HCT116 (cell line): ENCODE data around the gene SLC51A. TPM values are rescaled to one million over a fixed set of nuclear protein-coding genes. Genes with fewer than 3 reads are reported as not detected.

Source experiments
- ATAC-seq: fragments of 200-7000 bp; cut with Tn5 transposase; 2 replicates; pipeline ENCODE4 v1.9.1; 2020; ENCODE audit warnings: mild to moderate bottlenecking, moderate library complexity
- BruUV-seq: library from RNA; stranded (reverse); fragments of 400-500 nt; replicated peaks from 2 replicates; lab custom pipeline; 2021; lab: Mats Ljungman, UMichigan
- CTCF ChIA-PET: fragments of 300-600 bp; sonication (Branson Sonifier 250); formaldehyde crosslinking; loops from one replicate; lab custom pipeline; 2021; ENCODE audit warnings: antibody characterized with exemption; lab: Charles Lee
- POLR2A ChIA-PET: fragments of 300-600, 350-600 bp; sonication (Branson Sonifier 250); formaldehyde crosslinking; loops from one replicate; lab custom pipeline; 2021; ENCODE audit warnings: antibody characterized with exemption; lab: Charles Lee
- RAD21 ChIA-PET, 2 experiments: fragments of 300-600 bp; sonication (Branson Sonifier 250); formaldehyde crosslinking; loops; one replicate each; lab custom pipeline; 2023; ENCODE audit warnings: low total read pairs in 2 of 2; ENCODE audit not compliant: uncharacterized antibody in 2 of 2, unreplicated experiment in 2 of 2, low non-redundant PET in 1 of 2; lab: Charles Lee
- DNase-seq: peaks from one replicate; pipeline ENCODE4 v3.0.0-alpha.2; 2010; ENCODE audit warnings: low read depth, low spot score
- H2AFZ ChIP-seq: fragments of 200-600 bp; shearing (Covaris generic), sonication (generic); 2 replicates; pipeline ENCODE4 v1.6.1; 2017; ENCODE audit warnings: low read depth, mixed run types, mixed read lengths, antibody characterized with exemption, low read length; ENCODE audit not compliant: poor library complexity, severe bottlenecking
- H3K27ac ChIP-seq: 2 replicates; pipeline ENCODE4 v1.5.1; 2012; ENCODE audit warnings: low read depth, low read length
- H3K27me3 ChIP-seq: fragments of 200-600 bp; sonication (generic); 2 replicates; pipeline ENCODE4 v1.6.1; 2016; ENCODE audit warnings: mixed run types, low read length, mixed read lengths; ENCODE audit not compliant: insufficient read depth
- H3K36me3 ChIP-seq, 2 experiments: fragments of 200-500 bp in 1 of 2; fragments of 200-600 bp in 1 of 2; sonication (Bioruptor generic) in 1 of 2; sonication (generic) in 1 of 2; 2 replicates each; pipeline versions ENCODE4 v1.5.1 to v1.6.1; 2014 to 2016; ENCODE audit warnings: low read length in 2 of 2, inconsistent platforms in 1 of 2, mixed read lengths in 1 of 2, mixed run types in 1 of 2; ENCODE audit not compliant: insufficient read depth in 2 of 2, control insufficient read depth in 1 of 2
- H3K4me1 ChIP-seq, 2 experiments: fragments of 200-600 bp in 1 of 2; sonication (generic) in 1 of 2; 2 replicates each; pipeline versions ENCODE4 v1.5.1 to v1.6.1; 2012 to 2017; ENCODE audit warnings: low read length in 2 of 2, inconsistent platforms in 1 of 2, mild to moderate bottlenecking in 1 of 2, mixed read lengths in 1 of 2, mixed run types in 1 of 2, moderate library complexity in 1 of 2; ENCODE audit not compliant: insufficient read depth in 2 of 2, control insufficient read depth in 1 of 2
- H3K4me2 ChIP-seq: fragments of 200-600 bp; sonication (generic); 2 replicates; pipeline ENCODE4 v1.6.1; 2017; ENCODE audit warnings: mixed run types, low read length, mixed read lengths
- H3K4me3 ChIP-seq, 2 experiments: fragments of 200-600 bp in 1 of 2; sonication (generic) in 1 of 2; replicated peaks in 1 of 2; 2 replicates each; pipeline ENCODE4 v1.5.1; 2011 to 2016; ENCODE audit warnings: low read length in 2 of 2, control low read depth in 1 of 2, low read depth in 1 of 2, mild to moderate bottlenecking in 1 of 2, mixed read lengths in 1 of 2, mixed run types in 1 of 2
- H3K79me2 ChIP-seq: fragments of 200-600 bp; sonication (generic); 2 replicates; pipeline ENCODE4 v1.6.1; 2017; ENCODE audit warnings: mild to moderate bottlenecking, mixed run types, low read length, moderate library complexity, mixed read lengths; ENCODE audit not compliant: insufficient read depth
- H3K9ac ChIP-seq: fragments of 200-600 bp; sonication (generic); 2 replicates; pipeline ENCODE4 v1.6.1; 2016; ENCODE audit warnings: low read length, mixed read lengths
- H3K9me2 ChIP-seq: fragments of 200-600 bp; sonication (generic), shearing (Covaris generic); 2 replicates; pipeline ENCODE4 v1.6.1; 2017; ENCODE audit warnings: mixed run types, mild to moderate bottlenecking, moderate library complexity; ENCODE audit not compliant: insufficient read depth
- H3K9me3 ChIP-seq, 2 experiments: fragments of 200-500 bp in 1 of 2; fragments of 200-600 bp in 1 of 2; sonication (Bioruptor generic) in 1 of 2; sonication (generic) in 1 of 2; 2 replicates each; pipeline ENCODE4 v1.6.1; 2014 to 2017; ENCODE audit warnings: low read length in 2 of 2, mixed read lengths in 2 of 2, inconsistent platforms in 1 of 2, low read depth in 1 of 2, mild to moderate bottlenecking in 1 of 2, mixed run types in 1 of 2, moderate library complexity in 1 of 2; ENCODE audit not compliant: control insufficient read depth in 1 of 2, insufficient read depth in 1 of 2
- H4K20me1 ChIP-seq: fragments of 200-600 bp; sonication (generic), shearing (Covaris generic); 2 replicates; pipeline ENCODE4 v1.6.1; 2017; ENCODE audit warnings: mixed run types, mild to moderate bottlenecking, moderate library complexity; ENCODE audit not compliant: insufficient read depth
- ATF3 ChIP-seq: IDR thresholded peaks from 2 replicates; pipeline ENCODE4 v1.6.1; 2012
- CBX3 ChIP-seq: IDR thresholded peaks from 2 replicates; pipeline ENCODE4 v1.6.1; 2012; ENCODE audit warnings: low read depth
- CEBPB ChIP-seq: IDR thresholded peaks from 2 replicates; pipeline ENCODE4 v1.6.1; 2012; ENCODE audit warnings: low read depth
- EGR1 ChIP-seq: IDR thresholded peaks from 2 replicates; pipeline ENCODE4 v1.6.1; 2012; ENCODE audit warnings: low read depth
- ELF1 ChIP-seq: IDR thresholded peaks from 2 replicates; pipeline ENCODE4 v1.6.1; 2012; ENCODE audit warnings: low read depth, borderline replicate concordance
- EZH2 ChIP-seq: fragments of 200-600 bp; sonication (generic); IDR thresholded peaks from 2 replicates; pipeline ENCODE4 v1.6.1; 2017; ENCODE audit warnings: antibody characterized with exemption, mixed run types
- EZH2phosphoT487 ChIP-seq: fragments of 200-600 bp; IDR thresholded peaks from 2 replicates; pipeline ENCODE4 v1.6.1; 2018; ENCODE audit warnings: antibody characterized with exemption, borderline replicate concordance
- JUND ChIP-seq: IDR thresholded peaks from 2 replicates; pipeline ENCODE4 v1.6.1; 2012
- MAX ChIP-seq: IDR thresholded peaks from 2 replicates; pipeline ENCODE4 v1.6.1; 2012
- POLR2A ChIP-seq: IDR thresholded peaks from 2 replicates; pipeline ENCODE4 v1.7.0; 2011; ENCODE audit warnings: borderline replicate concordance; ENCODE audit not compliant: insufficient read depth, insufficient read length; ENCODE audit errors: extremely low read depth
- POLR2AphosphoS5 ChIP-seq: IDR thresholded peaks from 2 replicates; pipeline ENCODE4 v1.6.1; 2011; ENCODE audit warnings: mild to moderate bottlenecking, low read depth, low read length, moderate library complexity
- SIN3A ChIP-seq: IDR thresholded peaks from 2 replicates; pipeline ENCODE4 v1.6.1; 2012; ENCODE audit warnings: low read depth
- SP1 ChIP-seq: IDR thresholded peaks from 2 replicates; pipeline ENCODE4 v1.6.1; 2012; ENCODE audit warnings: low read depth
- SRF ChIP-seq: IDR thresholded peaks from 2 replicates; pipeline ENCODE4 v1.6.1; 2012; ENCODE audit warnings: low read depth
- TCF7L2 ChIP-seq: IDR thresholded peaks from 2 replicates; pipeline ENCODE4 v1.7.0; 2011; ENCODE audit warnings: borderline replicate concordance, inconsistent platforms; ENCODE audit not compliant: insufficient read depth, insufficient read length; ENCODE audit errors: extremely low read depth
- ZBTB33 ChIP-seq: IDR thresholded peaks from 2 replicates; pipeline ENCODE4 v1.6.1; 2011; ENCODE audit warnings: mild to moderate bottlenecking, low read length, moderate library complexity; ENCODE audit not compliant: insufficient replicate concordance; ENCODE audit errors: extremely low read depth
- ZFX ChIP-seq: fragments of 450-650 bp; IDR thresholded peaks from 2 replicates; pipeline ENCODE4 v1.6.1; 2017
- ZNF274 ChIP-seq: fragments of 200-500 bp; sonication (Bioruptor generic); IDR thresholded peaks from 2 replicates; pipeline ENCODE4 v1.6.1; 2014; ENCODE audit warnings: mild to moderate bottlenecking, low read depth, low read length, inconsistent platforms
- intact Hi-C: fragments of 100-400 bp; cut with micrococcal nuclease; formaldehyde crosslinking; loops from 2 replicates; pipeline ENCODE4 v1.10.0; 2022
- total RNA-seq: library from RNA; stranded (reverse); gene quantifications from one replicate; pipeline ENCODE4 v1.2.1, GENCODE V29; 2021; ENCODE audit not compliant: unreplicated experiment
- TF ChIP-seq, protein P1 (sequence below), 3 experiments: fragments of 200-600 bp in 1 of 3; sonication (generic) in 1 of 3; IDR thresholded peaks in 2 of 3; conservative IDR thresholded peaks in 1 of 3; 2 replicates each; pipeline ENCODE4 v1.5.1; 2012 to 2017; ENCODE audit warnings: low read depth in 2 of 3, low read length in 2 of 3, antibody characterized with exemption in 1 of 3, borderline replicate concordance in 1 of 3, control low read depth in 1 of 3, mild to moderate bottlenecking in 1 of 3, mixed read lengths in 1 of 3, mixed run types in 1 of 3, moderate library complexity in 1 of 3; ENCODE audit not compliant: insufficient read depth in 1 of 3

SLC51A gene
- total RNA-seq, 1 experiment from 2014 or later = not detected

DNA sequence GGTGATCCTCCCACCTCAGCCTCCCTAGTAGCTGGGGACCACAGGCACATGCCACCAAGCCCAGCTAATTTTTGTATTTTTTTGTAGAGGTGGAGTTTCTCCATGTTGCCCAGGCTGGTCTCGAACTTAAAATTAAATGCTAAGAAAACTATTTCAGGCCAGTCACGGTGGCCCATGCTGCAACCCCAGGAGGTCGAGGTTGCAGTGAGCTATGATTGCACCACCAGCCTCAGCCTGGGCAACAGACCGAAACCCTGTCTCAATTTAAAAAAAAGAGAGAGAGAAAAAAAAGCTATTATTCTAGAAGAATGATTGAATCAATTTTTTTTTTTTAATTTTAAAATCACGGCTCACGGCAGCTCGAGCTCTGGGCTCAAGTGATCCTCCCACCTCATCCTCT, 4.7 kb downstream of the SLC51A start:
- ATAC-seq (no peak), DNase-seq (no peak)
- H3K36me3 ChIP-seq = no peaks in the 10 kb centered on the region
- BruUV-seq = no TSS peak
- ChIA-PET POLR2A (no interaction called here), CTCF (no interaction called here), RAD21 (interaction anchor here in 1 of 2 experiments (0.6 kb wide), 1 partner anchor 99 kb away, joined by 3 read pairs; no protein-coding TSS in a partner anchor)
- H3K9me2 ChIP-seq = no peaks in the 10 kb centered on the region
- H3K27me3 ChIP-seq = no peaks in the 10 kb centered on the region
- H2AFZ ChIP-seq = no peak overlapping the region
- H3K9me3 ChIP-seq = no peaks in the 10 kb centered on the region
- H4K20me1 ChIP-seq = no peaks in the 10 kb centered on the region
- no peaks in the 10 kb centered on the region for H3K4me1 ChIP-seq
- no peak overlapping the region for H3K4me3 ChIP-seq
- intact Hi-C loops = no loop called here
- H3K4me2 ChIP-seq = no peak overlapping the region
- H3K27ac ChIP-seq = no peak overlapping the region
- TF ChIP-seq ZNF274 (no peak), ZFX (no peak), SRF (no peak), POLR2A (no peak), EGR1 (no peak), POLR2AphosphoS5 (no peak), ELF1 (no peak), EZH2phosphoT487 (no peak), CBX3 (no peak), CEBPB (no peak), ATF3 (no peak), JUND (no peak), EZH2 (no peak), ZBTB33 (no peak), SP1 (no peak), TCF7L2 (no peak), SIN3A (no peak), MAX (no peak)
- TF ChIP-seq, protein P1, sequence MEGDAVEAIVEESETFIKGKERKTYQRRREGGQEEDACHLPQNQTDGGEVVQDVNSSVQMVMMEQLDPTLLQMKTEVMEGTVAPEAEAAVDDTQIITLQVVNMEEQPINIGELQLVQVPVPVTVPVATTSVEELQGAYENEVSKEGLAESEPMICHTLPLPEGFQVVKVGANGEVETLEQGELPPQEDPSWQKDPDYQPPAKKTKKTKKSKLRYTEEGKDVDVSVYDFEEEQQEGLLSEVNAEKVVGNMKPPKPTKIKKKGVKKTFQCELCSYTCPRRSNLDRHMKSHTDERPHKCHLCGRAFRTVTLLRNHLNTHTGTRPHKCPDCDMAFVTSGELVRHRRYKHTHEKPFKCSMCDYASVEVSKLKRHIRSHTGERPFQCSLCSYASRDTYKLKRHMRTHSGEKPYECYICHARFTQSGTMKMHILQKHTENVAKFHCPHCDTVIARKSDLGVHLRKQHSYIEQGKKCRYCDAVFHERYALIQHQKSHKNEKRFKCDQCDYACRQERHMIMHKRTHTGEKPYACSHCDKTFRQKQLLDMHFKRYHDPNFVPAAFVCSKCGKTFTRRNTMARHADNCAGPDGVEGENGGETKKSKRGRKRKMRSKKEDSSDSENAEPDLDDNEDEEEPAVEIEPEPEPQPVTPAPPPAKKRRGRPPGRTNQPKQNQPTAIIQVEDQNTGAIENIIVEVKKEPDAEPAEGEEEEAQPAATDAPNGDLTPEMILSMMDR (IDR thresholded peaks at IDR 0.05 in 2 of 3, conservative IDR thresholded peaks at IDR 0.05 in 1 of 3; ENCODE audit: borderline replicate concordance in 1 of 3, insufficient read depth in 1 of 3, low read depth in 2 of 3, low read length in 2 of 3) = no peak
- no peaks in the 10 kb centered on the region for H3K79me2 ChIP-seq
- no peak overlapping the region for H3K9ac ChIP-seq
